ENCODE data around the gene NNAT. TPM values are rescaled to one million over a fixed set of nuclear protein-coding genes. Genes with fewer than 3 reads are reported as not detected.
"Not testable (repeated sequence)": the region's sequence is repeated elsewhere in the genome, so short reads cannot be mapped to it uniquely, and the experiment has no call there.

Gene NNAT
- total RNA-seq, 1 donor from 2014 or later, result not detected

DNA sequence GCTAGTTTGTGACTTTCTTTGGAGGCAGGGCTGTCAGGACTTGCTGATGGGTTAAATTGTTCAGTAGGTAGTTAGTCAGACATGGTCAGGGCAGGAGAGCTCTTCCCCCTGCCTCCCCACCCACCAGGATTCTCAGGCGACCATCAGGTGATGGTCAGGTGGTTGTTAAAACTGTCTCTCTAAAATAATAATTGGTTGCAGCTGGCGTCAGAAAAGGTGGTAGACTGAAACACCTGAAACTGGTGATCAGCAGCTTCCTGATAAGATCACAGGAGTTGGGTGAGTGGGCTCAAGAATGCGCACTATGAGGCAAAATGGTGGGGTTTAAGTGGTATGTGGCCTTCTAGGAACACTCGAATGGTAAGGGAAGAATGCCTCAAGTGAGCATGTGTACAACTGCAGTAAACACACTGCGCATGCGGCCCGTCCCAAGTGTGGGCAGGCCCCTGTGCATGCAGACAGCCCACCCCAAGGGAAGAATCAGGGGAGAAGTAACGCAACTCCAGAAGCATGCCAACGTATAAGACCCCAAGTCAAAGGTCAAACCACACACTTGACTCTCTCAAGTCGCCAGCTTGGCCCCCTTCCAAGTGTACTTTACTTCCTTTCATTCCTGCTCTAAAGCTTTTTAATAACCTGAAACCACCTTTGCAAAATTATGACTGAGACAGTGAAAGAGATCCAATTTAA, 14.5 kb downstream of the NNAT start:
- H3K4me3 ChIP-seq, result no peak overlapping the region
- H3K27me3 ChIP-seq, result no peaks in the 10 kb centered on the region
- TF ChIP-seq, protein P1, sequence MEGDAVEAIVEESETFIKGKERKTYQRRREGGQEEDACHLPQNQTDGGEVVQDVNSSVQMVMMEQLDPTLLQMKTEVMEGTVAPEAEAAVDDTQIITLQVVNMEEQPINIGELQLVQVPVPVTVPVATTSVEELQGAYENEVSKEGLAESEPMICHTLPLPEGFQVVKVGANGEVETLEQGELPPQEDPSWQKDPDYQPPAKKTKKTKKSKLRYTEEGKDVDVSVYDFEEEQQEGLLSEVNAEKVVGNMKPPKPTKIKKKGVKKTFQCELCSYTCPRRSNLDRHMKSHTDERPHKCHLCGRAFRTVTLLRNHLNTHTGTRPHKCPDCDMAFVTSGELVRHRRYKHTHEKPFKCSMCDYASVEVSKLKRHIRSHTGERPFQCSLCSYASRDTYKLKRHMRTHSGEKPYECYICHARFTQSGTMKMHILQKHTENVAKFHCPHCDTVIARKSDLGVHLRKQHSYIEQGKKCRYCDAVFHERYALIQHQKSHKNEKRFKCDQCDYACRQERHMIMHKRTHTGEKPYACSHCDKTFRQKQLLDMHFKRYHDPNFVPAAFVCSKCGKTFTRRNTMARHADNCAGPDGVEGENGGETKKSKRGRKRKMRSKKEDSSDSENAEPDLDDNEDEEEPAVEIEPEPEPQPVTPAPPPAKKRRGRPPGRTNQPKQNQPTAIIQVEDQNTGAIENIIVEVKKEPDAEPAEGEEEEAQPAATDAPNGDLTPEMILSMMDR (IDR thresholded peaks at IDR 0.05), result no peak
- intact Hi-C loops (cut with DNase I), result no loop called here
- no peaks in the 10 kb centered on the region for H3K36me3 ChIP-seq
- no peaks in the 10 kb centered on the region for H3K9me3 ChIP-seq
- H3K4me1 ChIP-seq, result no peaks in the 10 kb centered on the region
- peak in 1 of 2 donors; percentile 25 for DNase-seq (ENCODE audit: low spot score in 2 of 2)
- H3K27ac ChIP-seq, result no peak overlapping the region

DNA sequence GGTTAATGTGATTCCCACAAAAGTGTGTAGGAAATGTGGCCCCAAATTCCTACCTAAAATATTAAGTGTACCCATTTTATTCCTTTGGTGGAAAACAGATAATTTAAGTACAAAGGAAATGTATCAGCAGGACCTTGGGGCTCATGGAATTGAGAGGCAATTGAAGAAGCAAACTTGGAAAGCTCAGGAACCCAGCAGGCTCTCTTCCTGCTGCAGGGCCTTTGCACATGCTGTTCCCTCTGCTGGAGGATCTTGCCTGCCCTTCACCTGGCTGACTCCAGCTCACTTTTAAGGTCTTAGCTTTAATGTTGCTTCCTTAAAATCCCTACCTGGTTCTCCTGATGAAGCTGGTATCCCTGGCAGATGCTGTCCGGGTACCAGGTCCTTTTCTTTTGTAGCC, 16.5 kb downstream of the NNAT start:
- H3K4me3 ChIP-seq, result no peak overlapping the region
- TF ChIP-seq, protein P1 (IDR thresholded peaks at IDR 0.05), result no peak
- H3K27ac ChIP-seq, result no peak overlapping the region
- no peaks in the 10 kb centered on the region for H3K27me3 ChIP-seq
- H3K9me3 ChIP-seq, result no peaks in the 10 kb centered on the region
- no peaks in the 10 kb centered on the region for H3K4me1 ChIP-seq
- no peaks in the 10 kb centered on the region for H3K36me3 ChIP-seq
- intact Hi-C loops (cut with DNase I), result no loop called here
- peak in 1 of 2 donors; percentile 21 for DNase-seq (ENCODE audit: low spot score in 2 of 2)

DNA sequence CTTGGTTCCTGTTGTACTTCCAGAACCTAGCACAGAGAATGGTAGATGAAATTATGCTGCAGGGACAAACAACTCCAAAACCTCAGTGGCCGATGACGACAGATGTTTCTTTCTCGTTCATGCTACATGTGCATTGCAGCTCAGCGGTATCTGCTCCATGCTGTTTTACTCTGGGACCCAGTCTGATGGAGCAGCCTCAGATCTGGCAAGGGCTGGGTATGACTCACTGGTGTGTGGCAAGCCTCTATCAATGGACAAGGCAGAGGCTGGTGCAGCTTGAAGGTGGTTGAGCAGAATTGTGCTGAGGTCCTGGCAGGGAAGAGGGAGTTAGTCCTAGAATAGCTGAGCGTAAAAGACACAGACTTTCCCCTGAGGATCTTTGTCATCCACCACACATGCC, 17.0 kb downstream of the NNAT start:
- Histone ChIP-seq H3K4me1 (no peaks in the 10 kb centered on the region), H3K27ac (no peak overlapping the region), H3K4me3 (no peak overlapping the region), H3K27me3 (no peaks in the 10 kb centered on the region), H3K9me3 (no peaks in the 10 kb centered on the region), H3K36me3 (no peaks in the 10 kb centered on the region)
- intact Hi-C loops (cut with DNase I), result no loop called here
- TF ChIP-seq, protein P1 (IDR thresholded peaks at IDR 0.05), result no peak
- peak in 1 of 2 donors; percentile 53 for DNase-seq (ENCODE audit: low spot score in 2 of 2)

DNA sequence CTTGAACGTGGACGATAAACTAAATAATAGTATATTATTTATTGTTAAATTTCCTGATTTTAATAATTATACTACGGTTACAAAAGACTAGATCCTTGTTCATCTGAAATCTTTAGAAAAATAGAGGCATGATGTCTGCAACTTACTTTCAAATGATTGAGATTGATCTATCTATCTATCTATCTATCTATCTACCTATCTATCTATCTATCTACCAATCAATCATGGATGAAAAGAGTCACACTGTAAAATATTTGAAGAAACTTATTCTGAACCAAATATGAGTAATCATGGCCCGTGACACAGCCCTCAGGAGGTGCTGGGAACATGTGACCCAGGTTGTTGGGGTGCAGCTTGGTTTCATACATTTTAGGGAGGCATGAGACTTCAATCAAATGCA, 18.4 kb downstream of the NNAT start:
- H3K4me3 ChIP-seq, result no peak overlapping the region
- no peak for DNase-seq (ENCODE audit: low spot score in 2 of 2)
- H3K9me3 ChIP-seq, result no peaks in the 10 kb centered on the region
- H3K27ac ChIP-seq, result no peak overlapping the region
- H3K36me3 ChIP-seq, result no peaks in the 10 kb centered on the region
- TF ChIP-seq, protein P1 (IDR thresholded peaks at IDR 0.05), result no peak
- H3K4me1 ChIP-seq, result no peaks in the 10 kb centered on the region
- intact Hi-C loops (cut with DNase I), result no loop called here
- no peaks in the 10 kb centered on the region for H3K27me3 ChIP-seq

DNA sequence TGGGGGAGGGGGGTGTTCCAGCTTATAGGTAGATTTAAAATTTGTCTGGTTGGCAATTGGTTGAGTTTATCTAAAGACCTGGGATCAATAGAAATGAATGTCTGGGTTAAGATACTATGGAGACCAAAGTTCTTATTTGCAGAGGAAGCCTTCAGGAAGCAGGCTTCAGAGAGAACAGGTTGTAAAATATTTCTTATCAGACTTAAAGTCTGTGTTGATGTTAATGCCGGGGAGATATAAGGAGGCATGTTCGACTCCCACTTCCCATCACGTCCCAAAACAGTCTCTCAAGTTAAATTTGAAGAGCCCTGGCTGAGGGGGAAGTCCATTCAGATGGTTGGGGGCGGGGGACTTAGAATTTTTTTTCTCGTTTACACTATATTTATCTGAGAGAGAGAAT, 19.0 kb downstream of the NNAT start:
- TF ChIP-seq, protein P1 (IDR thresholded peaks at IDR 0.05), result no peak
- no peaks in the 10 kb centered on the region for H3K27me3 ChIP-seq
- H3K4me3 ChIP-seq, result no peak overlapping the region
- no peaks in the 10 kb centered on the region for H3K4me1 ChIP-seq
- no peaks in the 10 kb centered on the region for H3K36me3 ChIP-seq
- intact Hi-C loops (cut with DNase I), result no loop called here
- DNase-seq (ENCODE audit: low spot score in 2 of 2), result no peak
- no peak overlapping the region for H3K27ac ChIP-seq
- no peaks in the 10 kb centered on the region for H3K9me3 ChIP-seq

DNA sequence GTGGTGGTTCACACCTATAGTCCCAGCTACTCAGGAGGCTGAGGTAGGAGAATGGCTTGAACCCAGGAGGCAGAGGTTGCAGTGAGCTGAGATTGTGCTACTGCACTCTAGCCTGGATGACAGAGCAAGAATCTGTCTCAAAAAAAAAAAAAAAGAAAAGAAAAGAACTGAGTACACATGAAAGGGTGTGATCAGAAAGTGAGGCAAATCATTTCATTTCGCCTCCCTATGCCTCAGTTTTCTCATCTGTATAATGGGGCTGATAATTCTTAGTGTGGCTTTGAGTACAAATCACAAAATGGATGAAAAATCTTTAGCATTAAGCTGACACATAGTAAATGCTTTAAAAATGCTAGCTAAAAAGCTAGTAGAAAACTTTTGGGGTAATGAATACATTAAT, 19.8 kb downstream of the NNAT start:
- H3K4me1 ChIP-seq; H3K4me3 ChIP-seq; H3K9me3 ChIP-seq; H3K27ac ChIP-seq; DNase-seq (ENCODE audit: low spot score in 2 of 2); intact Hi-C loops (cut with DNase I); H3K27me3 ChIP-seq; H3K36me3 ChIP-seq: not testable (repeated sequence)
